NCI-H2107 (cell line): ENCODE data around the gene PLXNA2.

Experiments used
- DNase-seq: peaks from one replicate; lab custom pipeline; 2025; lab: John Stamatoyannopoulos, UW

Gene PLXNA2

GRCh38 chr1:208013210-208013609, 231.0 kb downstream of the PLXNA2 start:
- DNase-seq: no peak

- no peak for DNase-seq
Observed at GRCh38 chr1:208012721-208013120, 231.5 kb downstream of the PLXNA2 start.

GRCh38 chr1:208010487-208011071, 233.6 kb downstream of the PLXNA2 start:
- no peak for DNase-seq

GRCh38 chr1:208009706-208010444, 234.3 kb downstream of the PLXNA2 start:
- DNase-seq: no peak

- no peak for DNase-seq
Observed at GRCh38 chr1:208009303-208009702, 234.9 kb downstream of the PLXNA2 start.

GRCh38 chr1:208008534-208008933, 235.7 kb downstream of the PLXNA2 start:
- no peak for DNase-seq

GRCh38 chr1:208007938-208008342, 236.2 kb downstream of the PLXNA2 start:
- DNase-seq: no peak

GRCh38 chr1:208007319-208007937, 236.8 kb downstream of the PLXNA2 start:
- no peak for DNase-seq

- DNase-seq: no peak
Observed at GRCh38 chr1:208006258-208006920, 237.8 kb downstream of the PLXNA2 start.

- DNase-seq: no peak
Observed at GRCh38 chr1:208004851-208005250, 239.3 kb downstream of the PLXNA2 start.

GRCh38 chr1:208003241-208003640, 240.9 kb downstream of the PLXNA2 start:
- no peak for DNase-seq

- no peak for DNase-seq
Observed at GRCh38 chr1:208002672-208003071, 241.5 kb downstream of the PLXNA2 start.

GRCh38 chr1:208002078-208002477, 242.1 kb downstream of the PLXNA2 start:
- DNase-seq: no peak

GRCh38 chr1:208000504-208000903, 243.7 kb downstream of the PLXNA2 start:
- no peak for DNase-seq

- no peak for DNase-seq
Observed at GRCh38 chr1:207999972-208000371, 244.2 kb downstream of the PLXNA2 start.

- DNase-seq: no peak
Observed at GRCh38 chr1:207999274-207999915, 244.8 kb downstream of the PLXNA2 start.

GRCh38 chr1:207998691-207999090, 245.5 kb downstream of the PLXNA2 start:
- no peak for DNase-seq

GRCh38 chr1:207997486-207998268, 246.5 kb downstream of the PLXNA2 start:
- DNase-seq: peak; percentile 61

GRCh38 chr1:207996636-207997035, 247.5 kb downstream of the PLXNA2 start:
- DNase-seq: no peak

GRCh38 chr1:207995576-207995975, 248.6 kb downstream of the PLXNA2 start:
- no peak for DNase-seq
